ENCODE results near the gene FNDC3B.

The FNDC3B gene

DNA sequence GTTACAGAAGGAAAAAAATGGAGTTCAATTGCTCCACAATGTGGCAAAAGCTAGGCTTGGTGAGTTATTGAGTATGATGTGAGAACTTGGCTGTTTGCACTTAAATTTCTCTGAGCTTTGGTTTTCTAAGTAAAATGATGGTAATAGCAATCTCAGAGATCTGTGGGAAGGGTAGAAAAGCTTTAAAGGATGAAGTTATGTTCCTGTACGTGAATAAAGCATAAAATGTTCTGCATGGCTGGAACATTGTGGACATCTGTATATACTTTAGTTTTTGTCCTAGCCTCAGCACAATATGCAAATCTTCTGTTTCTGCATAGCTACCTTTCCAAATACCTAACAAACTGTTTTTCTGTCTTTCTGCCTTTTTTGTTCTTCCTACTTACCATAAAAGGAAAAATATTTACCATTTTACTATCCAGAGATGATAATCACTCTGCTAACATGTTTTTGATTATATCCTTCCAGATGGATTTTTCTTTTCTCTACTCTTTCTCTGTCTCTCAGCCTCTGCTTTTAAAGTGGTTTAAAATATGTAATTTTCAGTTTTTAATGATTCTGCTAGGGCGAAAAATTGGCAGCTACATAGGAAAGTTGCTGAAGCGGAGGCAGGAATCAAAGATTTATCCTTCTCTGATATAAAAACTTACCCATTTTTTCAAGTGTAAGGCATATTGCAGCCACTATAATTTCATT is 188.1 kb downstream of the FNDC3B start:
- CTCF ChIA-PET, result interaction anchor here (1.3 kb wide), 1 partner anchor 11 kb away, joined by 3 read pairs; no protein-coding TSS in a partner anchor
- WGBS (ENCODE audit: insufficient coverage), result 100% methylated on average over 2 of the region's 3 CpGs

GRCh38 chr3:172228036-172228415 is 188.6 kb downstream of the FNDC3B start:
- 80% methylated on average over 1 of the region's 2 CpGs for WGBS (ENCODE audit: insufficient coverage)
- no peak for DNase-seq
- H3K9me3 ChIP-seq (ENCODE audit: control extremely low read depth in 1 of 5, control insufficient read depth in 4 of 5, insufficient read depth in 2 of 5, low read depth in 1 of 5, low read length in 4 of 5), result no peaks in the 10 kb centered on the region
- no peak overlapping the region for H3K4me3 ChIP-seq (ENCODE audit: control insufficient read depth in 1 of 7, extremely low read depth in 1 of 7, insufficient read depth in 4 of 7, low read depth in 2 of 7, low read length in 6 of 7)
- no peaks in the 10 kb centered on the region for H3K27me3 ChIP-seq (replicated peaks in 2 of 5; ENCODE audit: control insufficient read depth in 4 of 5, insufficient read depth in 5 of 5, low read length in 4 of 5)
- no peak overlapping the region for H3K27ac ChIP-seq (ENCODE audit: insufficient read depth in 1 of 2, low read depth in 1 of 2, low read length in 2 of 2, poor library complexity in 1 of 2, severe bottlenecking in 2 of 2)
- H3K36me3 ChIP-seq (ENCODE audit: control insufficient read depth in 4 of 4, insufficient read depth in 4 of 4, low read length in 3 of 4), result peaks cover 0 to 47% (median 3%) of the 10 kb centered on the region in 4 experiments
- POLR2A ChIA-PET, result no interaction called here
- no peaks in the 10 kb centered on the region for H3K4me1 ChIP-seq (ENCODE audit: control extremely low read depth in 1 of 4, control insufficient read depth in 4 of 4, insufficient read depth in 4 of 4, low read length in 3 of 4)
- CTCF ChIA-PET, result no interaction called here

More for the DNA sequence above, 188.1 kb downstream of the FNDC3B start:
- DNase-seq, result no peak
- H3K27me3 ChIP-seq (replicated peaks in 2 of 5; ENCODE audit: control insufficient read depth in 4 of 5, insufficient read depth in 5 of 5, low read length in 4 of 5), result no peaks in the 10 kb centered on the region
- peaks cover 0 to 47% (median 3%) of the 10 kb centered on the region in 4 experiments for H3K36me3 ChIP-seq (ENCODE audit: control insufficient read depth in 4 of 4, insufficient read depth in 4 of 4, low read length in 3 of 4)
- POLR2A ChIA-PET, result no interaction called here
- H3K4me3 ChIP-seq (ENCODE audit: control insufficient read depth in 1 of 7, extremely low read depth in 1 of 7, insufficient read depth in 4 of 7, low read depth in 2 of 7, low read length in 6 of 7), result no peak overlapping the region
- H3K27ac ChIP-seq (ENCODE audit: insufficient read depth in 1 of 2, low read depth in 1 of 2, low read length in 2 of 2, poor library complexity in 1 of 2, severe bottlenecking in 2 of 2), result no peak overlapping the region
- H3K9me3 ChIP-seq (ENCODE audit: control extremely low read depth in 1 of 5, control insufficient read depth in 4 of 5, insufficient read depth in 2 of 5, low read depth in 1 of 5, low read length in 4 of 5), result no peaks in the 10 kb centered on the region
- no peaks in the 10 kb centered on the region for H3K4me1 ChIP-seq (ENCODE audit: control extremely low read depth in 1 of 4, control insufficient read depth in 4 of 4, insufficient read depth in 4 of 4, low read length in 3 of 4)

GRCh38 chr3:172229462-172229861 is 190.1 kb downstream of the FNDC3B start:
- H3K36me3 ChIP-seq (ENCODE audit: control insufficient read depth in 4 of 4, insufficient read depth in 4 of 4, low read length in 3 of 4), result peaks cover 0 to 46% (median 3%) of the 10 kb centered on the region in 4 experiments
- no peaks in the 10 kb centered on the region for H3K9me3 ChIP-seq (ENCODE audit: control extremely low read depth in 1 of 5, control insufficient read depth in 4 of 5, insufficient read depth in 2 of 5, low read depth in 1 of 5, low read length in 4 of 5)
- no peaks in the 10 kb centered on the region for H3K27me3 ChIP-seq (replicated peaks in 2 of 5; ENCODE audit: control insufficient read depth in 4 of 5, insufficient read depth in 5 of 5, low read length in 4 of 5)
- ChIA-PET POLR2A (no interaction called here), CTCF (no interaction called here)
- no peak for DNase-seq
- no peak overlapping the region for H3K27ac ChIP-seq (ENCODE audit: insufficient read depth in 1 of 2, low read depth in 1 of 2, low read length in 2 of 2, poor library complexity in 1 of 2, severe bottlenecking in 2 of 2)
- no CpG with 5 or more reads among the region's 1 CpG for WGBS (ENCODE audit: insufficient coverage)
- H3K4me1 ChIP-seq (ENCODE audit: control extremely low read depth in 1 of 4, control insufficient read depth in 4 of 4, insufficient read depth in 4 of 4, low read length in 3 of 4), result no peaks in the 10 kb centered on the region
- no peak overlapping the region for H3K4me3 ChIP-seq (ENCODE audit: control insufficient read depth in 1 of 7, extremely low read depth in 1 of 7, insufficient read depth in 4 of 7, low read depth in 2 of 7, low read length in 6 of 7)

DNA sequence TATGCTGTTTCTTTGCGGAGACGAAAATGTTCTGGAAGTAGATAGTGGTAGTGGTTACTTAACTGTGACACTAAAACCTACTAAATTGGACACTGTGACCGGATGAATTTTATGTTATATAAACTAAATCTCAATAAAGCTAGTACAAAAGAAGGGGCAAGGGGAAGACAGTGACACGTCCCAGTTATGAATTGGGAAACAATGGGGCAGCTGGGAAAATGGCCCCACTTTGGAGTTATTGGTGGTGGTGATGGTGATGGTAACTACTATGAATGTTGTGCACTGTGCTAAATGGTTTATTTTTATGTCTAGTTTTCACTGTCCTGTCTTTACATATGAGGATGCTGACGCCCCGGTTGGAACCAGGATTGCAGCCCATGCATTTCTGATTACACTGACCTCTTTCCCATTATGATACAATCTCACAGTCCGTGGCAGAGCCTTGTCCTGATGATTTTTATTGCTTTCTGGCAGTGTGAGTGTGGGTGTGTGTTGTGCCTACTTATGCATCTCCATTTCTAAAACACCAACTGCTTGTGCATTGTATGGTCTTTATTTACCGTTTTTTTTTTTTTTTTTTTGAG is 192.0 kb downstream of the FNDC3B start:
- CTCF ChIA-PET, result no interaction called here
- POLR2A ChIA-PET, result no interaction called here
- WGBS (ENCODE audit: insufficient coverage), result no CpG with 5 or more reads among the region's 8 CpGs
- Histone ChIP-seq H3K27ac (ENCODE audit: insufficient read depth in 1 of 2, low read depth in 1 of 2, low read length in 2 of 2, poor library complexity in 1 of 2, severe bottlenecking in 2 of 2) (no peak overlapping the region), H3K4me3 (ENCODE audit: control insufficient read depth in 1 of 7, extremely low read depth in 1 of 7, insufficient read depth in 4 of 7, low read depth in 2 of 7, low read length in 6 of 7) (no peak overlapping the region), H3K4me1 (ENCODE audit: control extremely low read depth in 1 of 4, control insufficient read depth in 4 of 4, insufficient read depth in 4 of 4, low read length in 3 of 4) (no peaks in the 10 kb centered on the region), H3K9me3 (ENCODE audit: control extremely low read depth in 1 of 5, control insufficient read depth in 4 of 5, insufficient read depth in 2 of 5, low read depth in 1 of 5, low read length in 4 of 5) (no peaks in the 10 kb centered on the region), H3K36me3 (ENCODE audit: control insufficient read depth in 4 of 4, insufficient read depth in 4 of 4, low read length in 3 of 4) (peaks cover 0 to 44% (median 3%) of the 10 kb centered on the region in 4 experiments), H3K27me3 (replicated peaks in 2 of 5; ENCODE audit: control insufficient read depth in 4 of 5, insufficient read depth in 5 of 5, low read length in 4 of 5) (no peaks in the 10 kb centered on the region)
- DNase-seq, result no peak

GRCh38 chr3:172232579-172233212 is 193.3 kb downstream of the FNDC3B start:
- no peak overlapping the region for H3K27ac ChIP-seq (ENCODE audit: insufficient read depth in 1 of 2, low read depth in 1 of 2, low read length in 2 of 2, poor library complexity in 1 of 2, severe bottlenecking in 2 of 2)
- no peak for DNase-seq
- H3K9me3 ChIP-seq (ENCODE audit: control extremely low read depth in 1 of 5, control insufficient read depth in 4 of 5, insufficient read depth in 2 of 5, low read depth in 1 of 5, low read length in 4 of 5), result no peaks in the 10 kb centered on the region
- WGBS (ENCODE audit: insufficient coverage), result 100% methylated on average over 1 of the region's 3 CpGs
- POLR2A ChIA-PET, result no interaction called here
- CTCF ChIA-PET, result no interaction called here
- no peak overlapping the region for H3K4me3 ChIP-seq (ENCODE audit: control insufficient read depth in 1 of 7, extremely low read depth in 1 of 7, insufficient read depth in 4 of 7, low read depth in 2 of 7, low read length in 6 of 7)
- H3K4me1 ChIP-seq (ENCODE audit: control extremely low read depth in 1 of 4, control insufficient read depth in 4 of 4, insufficient read depth in 4 of 4, low read length in 3 of 4), result no peaks in the 10 kb centered on the region
- no peaks in the 10 kb centered on the region for H3K27me3 ChIP-seq (replicated peaks in 2 of 5; ENCODE audit: control insufficient read depth in 4 of 5, insufficient read depth in 5 of 5, low read length in 4 of 5)
- peaks cover 0 to 33% (median under 1%) of the 10 kb centered on the region in 4 experiments for H3K36me3 ChIP-seq (ENCODE audit: control insufficient read depth in 4 of 4, insufficient read depth in 4 of 4, low read length in 3 of 4)

DNA sequence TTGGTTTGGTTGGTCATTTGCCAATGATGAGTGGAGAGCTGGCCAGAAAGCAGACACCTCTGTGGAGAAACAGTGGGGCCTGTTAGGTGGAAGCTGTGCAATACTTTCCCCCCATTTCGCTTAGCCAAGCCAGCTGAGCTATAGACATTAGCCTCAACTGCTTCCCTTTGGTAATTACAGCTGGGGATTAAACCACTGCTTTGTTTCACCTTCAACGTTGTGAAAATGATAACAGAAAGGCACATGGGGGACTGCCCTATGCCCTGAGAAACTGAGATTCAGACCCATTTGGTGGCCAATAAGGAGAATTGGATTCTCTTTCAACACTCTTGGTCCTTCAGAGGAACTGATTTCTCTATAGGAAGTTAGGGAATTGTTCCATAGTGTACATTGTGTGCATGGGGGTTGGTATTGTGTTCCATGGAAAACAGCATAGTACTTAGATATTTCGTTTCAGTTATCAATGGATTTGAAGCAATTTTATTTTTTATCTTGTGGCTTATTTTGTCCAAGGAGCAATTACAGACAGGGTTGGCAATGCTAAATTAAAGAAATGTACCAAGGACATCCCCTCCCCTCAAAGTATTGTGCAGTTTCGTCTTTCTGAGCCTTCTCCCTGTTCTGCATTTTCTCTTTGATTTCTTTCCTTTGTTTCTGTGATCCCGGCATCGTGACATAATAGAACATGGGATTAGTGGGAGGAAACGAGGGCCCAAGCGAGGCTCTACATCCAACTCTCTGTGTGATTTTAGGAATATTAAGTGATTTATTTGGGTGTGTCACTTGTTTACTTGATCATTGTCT is 194.3 kb downstream of the FNDC3B start:
- ChIA-PET POLR2A (no interaction called here), CTCF (no interaction called here)
- H3K36me3 ChIP-seq (ENCODE audit: control insufficient read depth in 4 of 4, insufficient read depth in 4 of 4, low read length in 3 of 4), result peaks cover 0 to 24% (median under 1%) of the 10 kb centered on the region in 4 experiments
- H3K4me1 ChIP-seq (ENCODE audit: control extremely low read depth in 1 of 4, control insufficient read depth in 4 of 4, insufficient read depth in 4 of 4, low read length in 3 of 4), result no peaks in the 10 kb centered on the region
- 100% methylated on average over 4 of the region's 8 CpGs for WGBS (ENCODE audit: insufficient coverage)
- no peak overlapping the region for H3K27ac ChIP-seq (ENCODE audit: insufficient read depth in 1 of 2, low read depth in 1 of 2, low read length in 2 of 2, poor library complexity in 1 of 2, severe bottlenecking in 2 of 2)
- H3K27me3 ChIP-seq (replicated peaks in 2 of 5; ENCODE audit: control insufficient read depth in 4 of 5, insufficient read depth in 5 of 5, low read length in 4 of 5), result no peaks in the 10 kb centered on the region
- no peak for DNase-seq
- H3K9me3 ChIP-seq (ENCODE audit: control extremely low read depth in 1 of 5, control insufficient read depth in 4 of 5, insufficient read depth in 2 of 5, low read depth in 1 of 5, low read length in 4 of 5), result no peaks in the 10 kb centered on the region
- no peak overlapping the region for H3K4me3 ChIP-seq (ENCODE audit: control insufficient read depth in 1 of 7, extremely low read depth in 1 of 7, insufficient read depth in 4 of 7, low read depth in 2 of 7, low read length in 6 of 7)
